Measurements from ENCODE around the gene EPAS1.

Gene EPAS1

DNA sequence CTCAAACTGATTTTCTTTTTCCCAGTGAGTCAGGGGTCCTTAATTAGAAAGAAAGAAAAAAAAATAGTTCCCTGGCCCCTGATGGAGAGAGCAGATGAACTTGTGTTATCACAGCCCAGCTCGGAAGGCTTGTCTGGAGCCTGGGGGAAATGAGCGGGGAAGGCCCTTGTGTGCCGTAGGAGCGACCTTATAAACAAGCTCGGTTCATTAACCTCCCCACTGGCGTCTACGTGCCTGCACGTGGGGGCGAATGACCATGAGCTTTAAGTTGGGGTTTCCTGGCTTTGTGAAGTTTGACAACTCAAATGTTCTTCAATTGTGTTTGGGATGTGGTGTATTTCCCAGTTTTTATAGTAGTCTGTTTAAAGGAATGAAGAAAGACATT is 69.5 kb downstream of the EPAS1 start:
- DNase-seq (ENCODE audit: low read depth): no peak
- TF ChIP-seq, protein P1, sequence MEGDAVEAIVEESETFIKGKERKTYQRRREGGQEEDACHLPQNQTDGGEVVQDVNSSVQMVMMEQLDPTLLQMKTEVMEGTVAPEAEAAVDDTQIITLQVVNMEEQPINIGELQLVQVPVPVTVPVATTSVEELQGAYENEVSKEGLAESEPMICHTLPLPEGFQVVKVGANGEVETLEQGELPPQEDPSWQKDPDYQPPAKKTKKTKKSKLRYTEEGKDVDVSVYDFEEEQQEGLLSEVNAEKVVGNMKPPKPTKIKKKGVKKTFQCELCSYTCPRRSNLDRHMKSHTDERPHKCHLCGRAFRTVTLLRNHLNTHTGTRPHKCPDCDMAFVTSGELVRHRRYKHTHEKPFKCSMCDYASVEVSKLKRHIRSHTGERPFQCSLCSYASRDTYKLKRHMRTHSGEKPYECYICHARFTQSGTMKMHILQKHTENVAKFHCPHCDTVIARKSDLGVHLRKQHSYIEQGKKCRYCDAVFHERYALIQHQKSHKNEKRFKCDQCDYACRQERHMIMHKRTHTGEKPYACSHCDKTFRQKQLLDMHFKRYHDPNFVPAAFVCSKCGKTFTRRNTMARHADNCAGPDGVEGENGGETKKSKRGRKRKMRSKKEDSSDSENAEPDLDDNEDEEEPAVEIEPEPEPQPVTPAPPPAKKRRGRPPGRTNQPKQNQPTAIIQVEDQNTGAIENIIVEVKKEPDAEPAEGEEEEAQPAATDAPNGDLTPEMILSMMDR (conservative IDR thresholded peaks at IDR 0.05; ENCODE audit: low read depth, low read length): no peak
- H3K4me3 ChIP-seq (ENCODE audit: low read depth, low read length): no peak overlapping the region

- DNase-seq (ENCODE audit: low read depth): no peak
- TF ChIP-seq, protein P1 (conservative IDR thresholded peaks at IDR 0.05; ENCODE audit: low read depth, low read length): no peak
- no peak overlapping the region for H3K4me3 ChIP-seq (ENCODE audit: low read depth, low read length)
These were observed 70.1 kb downstream of the EPAS1 start for GRCh38 chr2:46367286-46367685.

DNA sequence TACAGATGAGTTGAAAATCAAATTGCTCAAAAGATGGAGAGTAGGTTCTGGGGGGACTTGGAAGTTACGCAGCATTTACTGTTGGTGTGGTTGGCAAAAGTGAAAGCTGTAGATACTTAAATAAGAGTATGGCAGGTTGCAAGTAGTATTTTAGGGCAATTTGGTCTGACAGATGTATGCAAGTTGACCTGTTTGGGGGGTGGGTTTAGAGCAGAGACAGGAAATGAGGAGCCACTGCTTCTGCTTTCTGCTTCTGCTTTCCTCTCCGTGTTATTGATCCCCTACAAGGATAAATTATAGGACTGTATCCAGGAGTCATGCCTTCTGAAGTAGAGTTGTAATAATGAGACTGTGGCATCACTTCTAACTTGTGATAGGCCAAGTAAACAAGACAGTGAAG is 71.2 kb downstream of the EPAS1 start:
- H3K4me3 ChIP-seq (ENCODE audit: low read depth, low read length): no peak overlapping the region
- no peak for DNase-seq (ENCODE audit: low read depth)
- TF ChIP-seq, protein P1 (conservative IDR thresholded peaks at IDR 0.05; ENCODE audit: low read depth, low read length): no peak

DNA sequence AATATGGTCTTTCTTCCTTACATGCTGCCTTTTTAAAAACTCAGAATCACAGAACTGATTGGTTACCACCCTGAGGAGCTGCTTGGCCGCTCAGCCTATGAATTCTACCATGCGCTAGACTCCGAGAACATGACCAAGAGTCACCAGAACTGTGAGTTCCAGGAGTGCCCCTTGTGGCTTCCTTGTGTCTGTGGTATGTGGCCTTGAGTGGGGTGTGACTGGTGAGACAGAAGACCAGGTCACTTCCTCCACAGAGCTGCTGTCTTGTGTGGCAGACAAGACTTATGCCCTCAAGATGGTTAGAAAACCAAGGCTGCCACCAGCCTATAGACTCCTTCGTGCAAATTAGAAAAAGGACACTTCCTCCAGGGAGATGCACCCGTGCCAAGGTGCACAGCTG is 72.6 kb downstream of the EPAS1 start:
- DNase-seq (ENCODE audit: low read depth): no peak
- H3K4me3 ChIP-seq (ENCODE audit: low read depth, low read length): no peak overlapping the region
- TF ChIP-seq, protein P1 (conservative IDR thresholded peaks at IDR 0.05; ENCODE audit: low read depth, low read length): no peak

DNA sequence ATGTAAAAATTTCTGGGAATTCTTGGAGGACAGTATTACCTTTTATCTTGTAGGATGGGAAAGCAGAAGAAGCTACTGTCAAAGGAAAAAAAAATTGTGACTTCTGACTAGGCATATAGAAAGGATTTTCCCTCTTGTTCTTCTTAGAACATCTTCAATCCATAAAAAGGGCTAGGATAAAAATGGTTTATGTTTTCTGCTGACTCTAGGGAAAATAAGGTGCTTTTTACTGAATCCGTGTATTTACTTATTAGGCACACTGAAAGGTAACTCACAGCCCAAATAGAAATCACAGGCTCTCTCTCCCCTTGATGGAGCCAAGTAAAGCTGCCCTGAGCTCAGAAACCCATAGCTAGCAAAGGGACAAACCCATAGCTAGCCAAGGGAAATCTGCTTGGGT is 74.6 kb downstream of the EPAS1 start:
- TF ChIP-seq, protein P1 (conservative IDR thresholded peaks at IDR 0.05; ENCODE audit: low read depth, low read length): no peak
- H3K4me3 ChIP-seq (ENCODE audit: low read depth, low read length): no peak overlapping the region
- DNase-seq (ENCODE audit: low read depth): no peak

GRCh38 chr2:46372475-46372874 is 75.3 kb downstream of the EPAS1 start:
- TF ChIP-seq, protein P1 (conservative IDR thresholded peaks at IDR 0.05; ENCODE audit: low read depth, low read length): no peak
- DNase-seq (ENCODE audit: low read depth): no peak
- H3K4me3 ChIP-seq (ENCODE audit: low read depth, low read length): no peak overlapping the region

DNA sequence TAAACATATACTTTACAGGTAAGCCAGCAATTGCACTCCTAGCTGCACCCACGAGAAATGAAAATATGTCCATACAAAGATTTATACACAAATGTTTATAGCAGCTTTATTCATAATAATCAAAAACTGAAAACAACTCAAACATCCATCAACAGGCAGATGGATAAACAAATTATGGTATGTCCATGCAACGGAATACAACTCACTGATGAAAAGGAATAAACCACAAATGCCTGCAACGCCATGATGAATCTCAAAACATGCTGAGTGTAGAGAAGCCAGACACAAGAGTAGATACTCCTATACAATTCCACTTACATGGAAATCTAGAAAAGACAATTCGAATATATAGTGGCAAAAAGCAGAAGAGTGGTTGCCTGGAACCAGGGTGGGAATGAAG is 76.0 kb downstream of the EPAS1 start:
- DNase-seq (ENCODE audit: low read depth): no peak
- no peak overlapping the region for H3K4me3 ChIP-seq (ENCODE audit: low read depth, low read length)
- TF ChIP-seq, protein P1 (conservative IDR thresholded peaks at IDR 0.05; ENCODE audit: low read depth, low read length): no peak
